H1 (cell line): ENCODE measurements around the gene MEFV. TPM values are rescaled to one million over a fixed set of nuclear protein-coding genes. Genes with fewer than 3 reads are reported as not detected.

ENCODE experiments used
- CTCF ChIA-PET: fragments of 300-600 bp; sonication (Branson Sonifier 250); formaldehyde crosslinking; loops from one replicate; lab custom pipeline; 2021; ENCODE audit not compliant: partially characterized antibody; lab: Charles Lee
- POLR2A ChIA-PET: fragments of 300-600 bp; sonication (Branson Sonifier 250); formaldehyde crosslinking; loops from one replicate; lab custom pipeline; 2021; ENCODE audit warnings: inconsistent platforms; ENCODE audit not compliant: partially characterized antibody; lab: Charles Lee
- DNase-seq, 2 experiments: peaks; one replicate each; pipeline versions ENCODE4 v3.0.0 to v3.0.0-alpha.2; 2010 to 2022; ENCODE audit warnings: low spot score in 2 of 2, low read depth in 1 of 2, mixed read lengths in 1 of 2
- FAIRE-seq: peaks from 2 replicates; lab custom pipeline; 2011; peaks lifted over from hg19 to GRCh38; lab: Jason Lieb, UNC
- H2AFZ ChIP-seq: 2 replicates; pipeline ENCODE4 v1.8.1; 2012; ENCODE audit warnings: low read length, inconsistent platforms
- H2AK5ac ChIP-seq: 2 replicates; pipeline ENCODE4 v1.6.1; 2013; ENCODE audit warnings: low read depth, low read length
- H2BK120ac ChIP-seq: replicated peaks from 2 replicates; pipeline ENCODE3; 2013; ENCODE audit warnings: low read depth, low read length, inconsistent platforms
- H2BK12ac ChIP-seq: 2 replicates; pipeline ENCODE4 v1.6.1; 2013; ENCODE audit warnings: low read depth, low read length
- H2BK15ac ChIP-seq: 2 replicates; pipeline ENCODE4 v1.6.1; 2013; ENCODE audit warnings: low read length
- H2BK20ac ChIP-seq: 2 replicates; pipeline ENCODE4 v1.6.1; 2013; ENCODE audit warnings: low read length
- H2BK5ac ChIP-seq: 2 replicates; pipeline ENCODE4 v1.6.1; 2013; ENCODE audit warnings: low read depth, low read length
- H3K14ac ChIP-seq: 2 replicates; pipeline ENCODE4 v1.6.1; 2013; ENCODE audit warnings: inconsistent platforms; ENCODE audit not compliant: insufficient read length
- H3K18ac ChIP-seq: 2 replicates; pipeline ENCODE4 v1.6.1; 2013; ENCODE audit warnings: low read length; ENCODE audit errors: extremely low read depth
- H3K23ac ChIP-seq: 2 replicates; pipeline ENCODE4 v1.6.1; 2013; ENCODE audit warnings: inconsistent platforms; ENCODE audit not compliant: insufficient read length
- H3K23me2 ChIP-seq: 2 replicates; pipeline ENCODE4 v1.6.1; 2013; ENCODE audit warnings: low read depth, low read length
- H3K27ac ChIP-seq: 2 replicates; pipeline ENCODE4 v1.6.1; 2011; ENCODE audit warnings: low read depth, low read length, inconsistent platforms
- H3K27me3 ChIP-seq, 4 experiments: replicated peaks in 1 of 4; 1 replicate in 1 of 4; 2 replicates in 3 of 4; pipeline versions ENCODE4 v1.6.1 to v1.8.1; 2011 to 2013; ENCODE audit warnings: low read length in 3 of 4, mild to moderate bottlenecking in 3 of 4, inconsistent platforms in 2 of 4, mixed read lengths in 2 of 4, moderate library complexity in 1 of 4; ENCODE audit not compliant: control insufficient read depth in 3 of 4, insufficient read depth in 3 of 4; ENCODE audit errors: extremely low read depth in 1 of 4
- H3K36me3 ChIP-seq, 4 experiments: 2 replicates each; pipeline versions ENCODE4 v1.6.1 to v1.8.1; 2011 to 2013; ENCODE audit warnings: mild to moderate bottlenecking in 4 of 4, low read length in 3 of 4, moderate library complexity in 2 of 4, control low read depth in 1 of 4, inconsistent platforms in 1 of 4; ENCODE audit not compliant: insufficient read depth in 4 of 4, control insufficient read depth in 2 of 4
- H3K4ac ChIP-seq: replicated peaks from 2 replicates; pipeline ENCODE3; 2013; ENCODE audit warnings: low read length, low read depth, mixed read lengths, inconsistent platforms; ENCODE audit not compliant: insufficient read length
- H3K4me1 ChIP-seq, 4 experiments: replicated peaks in 1 of 4; 1 replicate in 1 of 4; 2 replicates in 3 of 4; pipeline versions ENCODE4 v1.6.1 to v1.8.1; 2011 to 2013; ENCODE audit warnings: low read length in 3 of 4, inconsistent platforms in 2 of 4, mixed read lengths in 1 of 4; ENCODE audit not compliant: insufficient read depth in 4 of 4, control insufficient read depth in 3 of 4
- H3K4me2 ChIP-seq, 2 experiments: 2 replicates each; pipeline versions ENCODE4 v1.6.1 to v1.8.1; 2011 to 2013; ENCODE audit warnings: low read depth in 2 of 2, low read length in 2 of 2, control low read depth in 1 of 2, inconsistent platforms in 1 of 2, mild to moderate bottlenecking in 1 of 2; ENCODE audit not compliant: insufficient read depth in 1 of 2
- H3K4me3 ChIP-seq, 4 experiments: fragments of 200-600, 300-600 bp in 1 of 4; sonication (generic), shearing (Covaris generic), sonication (Bioruptor Twin) in 1 of 4; 2 replicates each; pipeline versions ENCODE4 v1.5.1 to v1.8.1; 2011 to 2016; ENCODE audit warnings: low read length in 4 of 4, low read depth in 3 of 4, control low read depth in 2 of 4, inconsistent platforms in 2 of 4, mild to moderate bottlenecking in 2 of 4, mixed read lengths in 1 of 4, moderate library complexity in 1 of 4; ENCODE audit not compliant: insufficient read depth in 2 of 4; ENCODE audit errors: extremely low read depth in 1 of 4
- H3K56ac ChIP-seq: replicated peaks from 2 replicates; pipeline ENCODE3; 2013; ENCODE audit warnings: low read depth, mild to moderate bottlenecking, mixed read lengths, low read length, inconsistent platforms; ENCODE audit not compliant: insufficient read length
- H3K79me1 ChIP-seq: 2 replicates; pipeline ENCODE4 v1.6.1; 2013; ENCODE audit warnings: low read depth, low read length, control low read depth
- H3K79me2 ChIP-seq, 2 experiments: 2 replicates each; pipeline versions ENCODE4 v1.6.1 to v1.8.1; 2012 to 2013; ENCODE audit warnings: low read length in 2 of 2, mild to moderate bottlenecking in 2 of 2, inconsistent platforms in 1 of 2; ENCODE audit not compliant: insufficient read depth in 2 of 2, control insufficient read depth in 1 of 2
- H3K9ac ChIP-seq, 4 experiments: replicated peaks in 1 of 4; 1 replicate in 1 of 4; 2 replicates in 3 of 4; pipeline versions ENCODE4 v1.6.1 to v1.8.1; 2011 to 2013; ENCODE audit warnings: low read depth in 3 of 4, low read length in 3 of 4, control low read depth in 2 of 4, mild to moderate bottlenecking in 2 of 4, moderate library complexity in 2 of 4, inconsistent platforms in 1 of 4; ENCODE audit errors: extremely low read depth in 1 of 4
- H3K9me3 ChIP-seq, 2 experiments: 2 replicates each; pipeline versions ENCODE4 v1.6.1 to v1.8.1; 2012 to 2013; ENCODE audit warnings: mild to moderate bottlenecking in 2 of 2, moderate library complexity in 2 of 2, control low read depth in 1 of 2, inconsistent platforms in 1 of 2, low read depth in 1 of 2, low read length in 1 of 2, mixed read lengths in 1 of 2; ENCODE audit not compliant: insufficient read depth in 2 of 2
- H4K20me1 ChIP-seq, 2 experiments: replicated peaks in 1 of 2; 2 replicates each; pipeline versions ENCODE3 to v1.8.1; 2011 to 2013; ENCODE audit warnings: inconsistent platforms in 2 of 2, low read length in 2 of 2, mild to moderate bottlenecking in 1 of 2; ENCODE audit not compliant: insufficient read depth in 2 of 2, control insufficient read depth in 1 of 2
- H4K5ac ChIP-seq: 2 replicates; pipeline ENCODE4 v1.6.1; 2013; ENCODE audit warnings: low read length, low read depth, mixed read lengths, inconsistent platforms; ENCODE audit not compliant: insufficient read length
- H4K8ac ChIP-seq: 2 replicates; pipeline ENCODE4 v1.8.0; 2013; ENCODE audit warnings: mild to moderate bottlenecking, moderate library complexity, low read length, inconsistent platforms; ENCODE audit not compliant: insufficient read depth; ENCODE audit errors: extremely low read depth
- H4K91ac ChIP-seq: replicated peaks from 2 replicates; pipeline ENCODE3; 2013; ENCODE audit warnings: low read length, mixed read lengths, inconsistent platforms; ENCODE audit not compliant: insufficient read length
- BACH1 ChIP-seq: IDR thresholded peaks from 2 replicates; pipeline ENCODE4 v1.6.1; 2012; ENCODE audit warnings: low read length, improper control_type of control experiment
- WGBS, 2 experiments: shearing (Covaris generic) in 1 of 2; methylation state at CpG; one replicate each; pipeline versions ENCODE4 v1.1.6 to v1.1.7; 2013 to 2015; ENCODE audit warnings: low lambda C conversion rate in 2 of 2, mixed read lengths in 2 of 2, inconsistent platforms in 1 of 2, low coverage in 1 of 2, missing lambda C conversion rate in 1 of 2; ENCODE audit not compliant: insufficient replicate concordance in 2 of 2, insufficient coverage in 1 of 2, insufficient read length in 1 of 2; ENCODE audit errors: extremely low coverage in 1 of 2, missing lambda C conversion rate in 1 of 2; 5-methylcytosine and 5-hydroxymethylcytosine counted together
- polyA plus RNA-seq, 7 experiments: library from polyadenylated mRNA; depleted of rRNA in 3 of 7; stranded (reverse) in 5 of 7; unstranded in 2 of 7; fragments of >200 nt in 5 of 7; fragments of 200-250 nt in 2 of 7; gene quantifications; 1 replicate in 5 of 7; 2 replicates in 1 of 7; 4 replicates in 1 of 7; pipeline versions ENCODE4 v1.2.1 to v1.2.3, GENCODE V29; 2011 to 2013; ENCODE audit warnings: missing spikeins in 2 of 7, mixed read lengths in 2 of 7
- total RNA-seq: library from RNA; stranded (reverse); fragmentation: NEBNext Ultra II Directional; extraction: Animal tissue kit (Norgen Biotek cat#: 25700); gene quantifications from 2 replicates; pipeline ENCODE4 v1.2.1, GENCODE V29; 2021

Gene MEFV
- total and polyA plus RNA-seq, 2 of the 8 experiments (the other 6 are each of a cell fraction or from before 2014, with no cell fraction given), result 0.03 TPM; not detected in 1

GRCh38 chr16:3292604-3293003 lies 36.2 kb upstream of the MEFV start:
- H2BK12ac ChIP-seq, result no peak overlapping the region
- H3K36me3 ChIP-seq, result peaks cover 25 to 63% (median 45%) of the 10 kb centered on the region in 4 experiments
- no peak for TF ChIP-seq BACH1
- no peak overlapping the region for H4K5ac ChIP-seq
- no peak overlapping the region for H2BK120ac ChIP-seq
- no peak overlapping the region for H3K4me2 ChIP-seq
- no peak overlapping the region for H3K18ac ChIP-seq
- H3K23ac ChIP-seq, result no peak overlapping the region
- H2AFZ ChIP-seq, result no peak overlapping the region
- H3K9me3 ChIP-seq, result peaks cover 49 to 63% of the 10 kb centered on the region in 2 experiments
- FAIRE-seq, result no peak
- no peak overlapping the region for H2BK5ac ChIP-seq
- H2BK15ac ChIP-seq, result no peak overlapping the region
- no peak overlapping the region for H2AK5ac ChIP-seq
- no peak overlapping the region for H3K56ac ChIP-seq
- H3K4me3 ChIP-seq, result no peak overlapping the region
- no peaks in the 10 kb centered on the region for H3K27me3 ChIP-seq
- no peak overlapping the region for H3K9ac ChIP-seq
- POLR2A ChIA-PET, result interaction anchor here (1.6 to 3.4 kb wide), 2 partner anchors 9 to 12 kb away, joined by 7 to 19 read pairs; partner anchors contain the start of genes TIGD7, ZNF263 and ZNF75A
- DNase-seq, result no peak
- no peak overlapping the region for H3K4ac ChIP-seq
- H4K20me1 ChIP-seq, result no peaks in the 10 kb centered on the region
- no peaks in the 10 kb centered on the region for H3K4me1 ChIP-seq
- WGBS, 2 experiments, result 86% methylated on average over 3 of the region's 3 CpGs; no CpG with 5 or more reads in 1 of the 2 experiments
- peaks cover 0 to 19% of the 10 kb centered on the region in 2 experiments; a peak in 2 of 4 replicates for H3K79me2 ChIP-seq
- CTCF ChIA-PET, result no interaction called here
- no peak overlapping the region for H3K27ac ChIP-seq
- no peak overlapping the region for H4K8ac ChIP-seq
- no peaks in the 10 kb centered on the region for H3K23me2 ChIP-seq
- H4K91ac ChIP-seq, result no peak overlapping the region
- H3K79me1 ChIP-seq, result no peaks in the 10 kb centered on the region; the same call in 1 of the 2 replicates
- no peak overlapping the region for H2BK20ac ChIP-seq
- no peak overlapping the region for H3K14ac ChIP-seq
